Fibroblast of gingiva (primary cell): ENCODE results near the gene ASCL4.

Experiments used
- DNase-seq: peaks from one replicate; pipeline ENCODE4 v3.0.0-alpha.2; 2011; ENCODE audit warnings: low read depth

ASCL4 gene

DNA sequence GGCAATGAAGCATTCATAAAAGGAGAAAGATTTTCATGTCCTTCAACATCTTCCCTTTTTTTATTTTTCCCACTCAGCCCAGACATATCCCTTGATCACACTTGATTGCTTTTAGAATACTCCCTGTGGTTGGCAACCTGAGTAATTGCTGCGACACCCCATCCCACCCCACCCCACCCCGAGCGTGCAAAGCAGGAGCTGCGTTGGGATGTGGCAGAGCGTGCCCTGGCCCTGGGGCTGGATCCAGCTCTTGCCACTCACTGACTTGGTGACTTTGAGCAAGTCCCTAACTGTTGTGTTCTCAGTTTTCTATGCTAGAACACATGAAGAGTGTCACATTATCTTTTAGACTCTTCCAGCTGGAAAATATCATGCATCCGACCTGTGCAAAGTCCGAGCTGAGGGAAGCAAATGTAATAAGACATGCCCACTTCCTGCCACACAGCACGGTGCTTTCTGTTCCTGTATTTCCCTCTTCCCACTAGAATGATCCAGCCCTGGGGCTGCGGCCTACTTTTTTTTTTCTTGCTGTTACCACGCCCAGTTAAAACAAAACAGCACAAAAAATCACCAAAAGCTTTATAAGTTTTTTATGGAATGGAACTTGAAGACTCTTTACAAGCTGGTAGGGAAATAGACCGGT is 4.0 kb downstream of the ASCL4 start:
- DNase-seq: no peak

GRCh38 chr12:107779077-107779831 is 4.8 kb downstream of the ASCL4 start:
- no peak for DNase-seq

- no peak for DNase-seq
Measured at GRCh38 chr12:107780298-107780697, 5.8 kb downstream of the ASCL4 start.

- DNase-seq: no peak
Measured at GRCh38 chr12:107782067-107782466, 7.6 kb downstream of the ASCL4 start.

DNA sequence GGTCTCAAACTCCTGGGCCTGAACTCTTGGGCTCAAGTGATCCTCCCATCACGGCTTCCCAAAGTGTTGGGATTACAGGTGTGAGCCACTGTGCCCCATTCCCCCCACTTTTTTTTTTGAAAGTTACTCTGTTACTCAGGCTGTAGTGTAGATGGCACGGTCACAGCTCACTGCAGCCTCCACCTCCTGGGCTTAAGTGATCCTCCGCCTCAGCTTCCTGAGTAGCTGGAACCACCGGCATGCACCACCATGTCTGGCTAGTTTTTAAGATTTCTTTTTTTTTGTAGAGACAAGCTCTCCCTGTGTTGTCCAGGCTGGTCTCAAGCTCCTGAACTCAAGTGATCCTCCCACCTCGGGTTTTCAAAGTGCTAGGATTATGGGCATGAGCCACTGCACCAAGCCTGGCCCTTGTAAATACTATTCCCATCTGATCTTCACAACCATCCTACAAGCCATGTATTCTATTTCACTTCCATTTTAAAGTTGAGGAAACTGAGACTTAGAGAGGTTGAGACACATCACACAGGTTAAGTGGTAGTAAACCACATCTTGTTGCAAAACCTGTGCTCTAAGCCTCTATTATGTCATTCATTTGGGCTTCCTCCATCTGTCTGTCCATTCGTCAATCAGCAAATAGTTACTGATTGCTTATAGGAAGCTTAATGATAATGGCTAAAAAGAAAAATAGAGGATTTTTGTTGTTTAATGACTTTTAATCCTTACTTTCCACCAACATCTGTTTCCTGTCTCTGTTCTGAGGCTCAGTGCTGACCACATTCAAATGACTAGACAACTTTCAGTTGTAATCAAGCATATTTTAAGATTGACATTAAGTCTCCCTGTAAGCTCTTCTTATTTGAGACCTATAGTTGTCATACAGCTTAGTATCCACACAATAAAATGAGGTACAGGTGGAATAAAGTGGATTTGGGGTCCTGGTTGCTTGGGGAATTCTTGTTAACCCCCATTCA is 9.2 kb downstream of the ASCL4 start:
- no peak for DNase-seq

DNA sequence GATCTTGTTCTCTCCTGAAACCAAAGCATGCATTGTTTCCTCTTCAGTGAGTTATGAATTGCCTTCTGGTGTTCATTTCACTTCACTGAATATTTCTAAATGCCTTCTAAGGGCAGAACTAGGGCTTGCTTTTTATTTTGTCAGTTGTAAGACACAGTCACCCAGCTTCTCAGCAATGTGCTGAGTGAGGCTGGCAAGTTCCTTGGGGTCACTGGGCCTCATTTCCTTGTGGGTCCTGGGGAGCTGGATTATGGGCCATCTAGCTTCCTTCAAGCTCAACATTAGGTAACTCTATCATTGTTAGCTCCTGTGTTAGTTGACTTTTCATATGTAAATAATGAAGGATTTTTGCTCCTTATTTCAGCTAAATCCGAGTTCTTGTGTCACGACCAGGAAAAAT is 13.8 kb downstream of the ASCL4 start:
- DNase-seq: no peak

- DNase-seq: no peak
Measured at GRCh38 chr12:107788690-107789458, 14.4 kb downstream of the ASCL4 start.

- no peak for DNase-seq
Measured at GRCh38 chr12:107791465-107792089, 17.1 kb downstream of the ASCL4 start.

DNA sequence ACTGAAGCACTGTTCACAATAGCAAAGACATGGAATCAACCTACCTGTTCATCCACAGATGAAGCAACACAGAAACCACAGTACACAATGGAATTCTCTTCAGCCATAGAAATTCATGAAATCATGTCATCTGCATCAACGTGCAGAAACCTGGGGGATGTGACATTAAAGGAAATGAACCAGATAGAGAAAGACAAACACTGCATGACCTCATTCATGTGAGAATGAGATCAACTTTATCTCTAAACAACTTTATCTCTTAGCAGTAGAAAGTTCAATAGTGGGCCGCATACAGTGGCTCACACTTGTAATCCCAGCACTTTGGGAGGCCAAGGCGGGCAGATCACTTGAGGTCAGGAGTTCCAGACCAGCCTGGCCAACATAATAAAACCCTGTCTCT is 19.9 kb downstream of the ASCL4 start:
- no peak for DNase-seq

DNA sequence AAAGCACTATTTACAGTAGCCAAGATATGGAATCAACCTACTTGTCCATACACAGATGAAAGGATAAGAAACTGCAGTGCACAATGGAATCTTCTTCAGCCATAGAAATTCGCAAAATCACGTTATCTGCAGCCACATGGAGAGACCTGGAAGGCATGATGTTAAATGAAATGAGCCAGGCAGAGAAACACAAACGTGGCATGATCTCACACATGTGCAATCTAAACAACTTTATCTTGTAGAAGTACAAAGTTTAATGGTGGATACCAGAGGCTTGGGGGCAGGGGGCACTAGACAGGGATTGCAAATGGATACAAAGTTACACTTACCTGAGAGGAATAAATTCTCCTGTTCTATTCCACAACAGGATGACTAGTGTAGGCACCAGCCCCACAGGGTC is 24.1 kb downstream of the ASCL4 start:
- no peak for DNase-seq

DNA sequence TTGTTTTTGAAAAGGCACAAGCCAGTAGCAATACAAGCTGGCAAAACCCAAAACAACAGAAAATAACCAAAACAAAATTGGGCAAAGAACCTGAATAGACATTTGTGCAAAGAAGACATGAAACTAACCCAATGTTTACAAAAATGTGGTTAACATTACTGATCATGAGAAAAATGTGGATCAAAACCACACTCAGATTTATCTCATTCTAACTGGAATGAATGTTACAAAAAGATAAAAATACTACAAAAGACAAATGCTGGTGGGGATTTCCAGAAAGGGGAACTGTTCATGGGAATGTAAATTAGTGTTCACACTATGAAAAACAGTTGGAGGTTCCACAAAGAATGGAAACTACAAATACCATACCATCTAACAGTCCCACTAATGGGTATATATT is 26.6 kb downstream of the ASCL4 start:
- no peak for DNase-seq

GRCh38 chr12:107803092-107803491 is 28.6 kb downstream of the ASCL4 start:
- no peak for DNase-seq

GRCh38 chr12:107805488-107806180 is 31.1 kb downstream of the ASCL4 start:
- no peak for DNase-seq

DNA sequence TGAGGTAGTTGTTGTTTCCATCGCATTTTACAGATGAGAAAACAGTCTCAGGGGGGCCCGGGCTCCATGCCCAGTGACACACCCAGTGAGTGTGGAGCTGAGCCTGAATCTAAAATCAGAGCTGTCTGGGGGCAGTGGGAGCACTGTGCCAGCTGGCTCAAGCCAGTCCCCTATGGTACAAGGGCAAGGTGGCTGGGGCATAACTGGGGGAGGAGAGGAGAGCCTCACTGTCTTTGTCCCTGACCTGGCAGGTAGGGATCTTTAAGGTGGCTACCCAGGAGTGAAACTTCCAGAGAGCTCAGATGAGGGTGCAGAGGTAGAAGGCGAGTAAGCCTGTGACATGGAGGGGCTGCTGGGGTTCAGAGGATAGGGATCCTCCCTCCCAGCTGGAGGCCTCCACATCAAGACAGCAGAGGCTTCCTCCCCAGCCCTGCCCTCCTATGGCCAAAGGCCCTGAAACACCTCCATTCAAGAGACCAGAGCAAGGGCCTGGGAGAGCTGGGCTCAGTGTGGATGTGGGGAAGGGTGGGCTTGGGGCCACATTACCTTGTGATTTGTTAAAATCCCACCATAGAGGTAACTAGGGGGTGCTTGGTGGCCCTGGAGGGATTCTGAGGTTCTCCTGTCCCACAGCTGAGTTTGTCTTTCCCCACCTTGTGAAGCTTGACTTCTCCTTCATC is 33.1 kb downstream of the ASCL4 start:
- DNase-seq: no peak

- DNase-seq: no peak
Measured at GRCh38 chr12:107817250-107817649, 42.7 kb downstream of the ASCL4 start.

DNA sequence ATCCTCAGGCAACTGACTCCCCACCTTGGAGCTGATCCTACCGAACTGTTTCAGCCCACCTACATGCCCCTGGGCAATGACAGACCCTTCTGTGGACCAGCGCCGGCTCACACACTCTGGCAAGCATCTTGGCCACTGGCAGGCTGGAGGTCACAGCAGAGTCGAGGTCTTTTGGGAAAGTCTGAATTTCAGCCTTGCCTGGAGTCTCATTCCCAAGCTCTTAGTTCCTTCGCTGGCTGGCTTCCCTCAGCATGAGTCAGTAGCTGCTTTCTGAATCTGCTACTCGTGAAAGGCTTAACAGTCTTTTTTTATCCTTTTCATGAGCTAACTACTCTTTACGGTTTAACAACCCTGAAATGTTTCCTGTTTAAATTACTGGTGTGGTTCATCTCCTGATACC is 44.5 kb downstream of the ASCL4 start:
- no peak for DNase-seq

DNA sequence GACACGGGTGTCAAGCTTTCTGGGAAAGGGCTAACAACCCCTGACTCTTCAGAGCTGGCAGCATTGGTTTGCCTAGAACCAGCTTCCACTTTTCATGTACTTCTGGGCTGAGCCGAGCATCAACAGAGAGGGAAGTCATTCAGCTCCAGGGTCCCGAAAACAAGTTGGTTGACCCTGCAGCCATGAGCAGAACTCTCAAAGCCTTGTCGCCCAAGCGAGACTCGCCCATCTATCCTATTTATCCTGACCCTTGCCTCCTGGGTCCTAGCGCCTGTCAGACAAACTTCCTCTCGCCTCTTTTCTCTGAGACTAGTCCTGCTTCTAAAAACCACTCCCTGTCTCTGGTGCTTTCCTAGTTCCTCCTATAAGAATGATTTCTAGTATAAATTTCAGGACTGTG is 47.9 kb downstream of the ASCL4 start:
- DNase-seq: no peak
